GM19035 (cell line): ENCODE data around the gene SAMD8.

ENCODE experiments used
- ATAC-seq: cut with Tn5 transposase; IDR thresholded peaks from one replicate; pipeline ENCODE4 v1.9.1; 2021; ENCODE audit not compliant: unreplicated experiment

Gene SAMD8

DNA sequence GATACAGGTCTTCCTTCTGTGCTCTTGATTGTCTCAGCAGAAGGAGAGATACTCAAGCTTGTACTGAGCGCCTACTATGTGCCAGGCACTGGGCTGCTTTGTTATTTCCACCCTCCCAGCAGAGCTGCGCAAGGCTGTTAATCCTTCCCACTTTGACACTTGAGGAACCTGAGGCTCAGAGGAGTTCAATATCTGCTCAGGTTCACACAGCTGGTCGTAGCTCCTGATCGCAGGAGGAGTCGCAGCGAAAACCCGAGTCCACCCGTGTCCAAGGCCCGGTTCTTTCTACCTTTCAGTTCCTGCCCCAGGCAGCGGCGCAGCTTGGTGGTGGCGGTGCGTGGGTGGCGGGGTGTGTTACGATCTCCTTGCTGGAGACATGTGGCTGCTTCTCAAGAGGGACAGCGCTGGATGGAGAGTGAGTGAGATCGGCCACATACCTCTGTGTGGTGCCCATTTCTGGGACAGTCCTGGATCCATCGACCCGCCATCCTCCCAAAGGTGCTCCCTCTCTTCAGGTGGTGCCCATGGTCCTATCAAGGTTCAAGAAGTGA lies 26.5 kb upstream of the SAMD8 start:
- ATAC-seq = no peak

DNA sequence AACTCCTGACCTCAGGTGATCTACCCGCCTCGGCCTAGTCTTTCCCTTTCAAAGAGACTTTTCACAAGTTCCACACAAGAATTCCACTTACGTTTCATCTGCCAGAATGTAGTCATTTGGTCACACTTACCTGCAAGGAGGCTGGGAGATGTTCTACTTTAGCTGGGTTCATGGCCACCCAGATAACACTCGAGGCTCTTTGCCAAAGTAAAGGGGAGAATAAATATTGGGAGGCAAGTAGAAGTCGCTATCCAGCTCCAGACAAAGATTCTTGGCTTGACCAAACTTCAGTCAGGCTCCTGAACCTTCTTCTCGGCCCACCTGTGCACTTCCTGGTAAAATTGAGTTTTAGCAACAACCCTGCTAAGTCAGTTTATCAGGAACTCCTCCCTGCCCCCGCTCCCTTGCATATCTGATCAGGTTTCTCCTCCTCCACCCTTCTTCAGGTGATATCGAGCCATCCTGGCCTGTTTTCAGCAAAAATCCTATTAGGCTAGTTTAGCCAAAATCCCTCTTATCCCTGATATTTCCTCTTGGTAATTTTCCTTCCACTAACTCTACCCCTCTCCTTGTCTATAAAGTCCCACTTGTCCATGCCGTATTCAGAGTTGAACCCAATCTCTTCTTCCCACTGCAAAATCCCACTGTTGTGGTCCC lies 25.1 kb upstream of the SAMD8 start:
- ATAC-seq = no peak

DNA sequence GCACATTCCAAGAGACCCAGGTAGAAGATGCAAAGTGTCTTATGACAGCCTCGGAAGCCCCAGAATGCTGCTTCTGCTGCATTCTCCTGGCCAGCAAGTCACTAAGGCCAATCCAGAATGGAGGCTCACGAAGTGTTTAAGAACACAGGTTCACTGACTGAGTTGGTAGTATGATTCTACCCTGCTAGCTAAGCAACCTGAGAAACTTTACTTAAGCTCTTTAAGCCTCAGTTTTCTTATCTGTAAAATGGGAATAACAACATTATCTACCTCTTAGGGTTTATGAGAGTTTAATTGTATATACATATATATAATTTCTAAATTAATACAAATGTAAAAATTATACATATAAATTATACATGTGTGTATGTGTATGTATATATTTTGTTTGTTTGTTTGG lies 22.8 kb upstream of the SAMD8 start:
- no peak for ATAC-seq

DNA sequence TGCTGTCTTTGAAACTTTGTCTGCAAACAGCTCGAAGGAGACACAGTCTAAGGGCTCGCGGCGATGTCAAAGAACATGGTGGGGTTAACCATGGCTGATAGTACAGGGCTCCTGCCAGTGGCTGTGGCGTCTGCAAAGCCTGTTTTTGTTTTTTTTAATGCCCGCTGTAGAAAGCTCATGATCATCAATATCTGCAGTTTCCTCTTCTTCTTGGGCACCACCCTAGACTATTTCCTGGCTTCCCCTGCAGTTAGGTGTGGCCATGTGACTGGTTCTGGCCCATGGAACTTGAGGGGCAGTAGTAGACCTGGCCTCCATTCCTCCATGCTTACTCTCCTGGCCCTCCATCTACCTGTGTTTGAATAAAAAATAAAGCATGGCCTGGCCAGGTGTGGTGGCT lies 21.8 kb upstream of the SAMD8 start:
- no peak for ATAC-seq

DNA sequence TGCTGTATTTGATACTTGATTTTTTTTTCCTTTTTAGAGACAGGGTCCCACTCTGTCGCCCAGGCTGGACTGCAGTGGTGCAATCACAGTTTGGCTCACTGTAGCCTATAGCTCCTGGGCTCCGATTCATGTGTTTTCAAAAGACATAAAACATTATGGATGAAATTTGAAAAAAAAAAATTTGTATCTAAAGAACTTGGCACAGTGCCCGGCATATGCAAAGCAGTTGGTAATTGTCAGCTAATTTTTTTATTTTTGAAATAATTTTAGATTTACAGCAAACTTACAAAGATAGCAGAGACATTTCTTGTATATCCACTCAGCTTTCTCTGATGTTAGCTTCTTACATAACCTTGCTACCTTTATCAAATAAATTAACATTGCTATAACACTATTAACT lies 20.3 kb upstream of the SAMD8 start:
- ATAC-seq = no peak

DNA sequence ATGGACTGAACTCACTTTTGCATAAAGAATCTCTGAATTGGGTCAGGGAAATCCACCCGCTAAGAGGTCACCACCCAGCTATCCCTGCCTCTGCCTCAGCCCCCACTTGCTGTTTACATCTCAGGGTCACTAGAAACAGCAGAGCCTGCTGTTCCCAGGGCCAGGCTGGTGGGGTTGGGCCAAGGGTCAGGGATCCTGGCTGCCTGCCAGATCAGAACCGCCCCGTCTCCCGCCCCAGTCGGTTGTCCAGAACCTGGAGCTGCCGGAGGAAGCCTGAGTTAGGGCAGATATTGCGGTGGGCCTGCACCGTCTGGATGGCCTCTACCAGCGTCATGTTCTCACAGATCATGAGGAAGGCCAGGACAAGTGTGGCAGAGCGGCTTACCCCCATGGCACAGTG lies 17.0 kb upstream of the SAMD8 start:
- no peak for ATAC-seq

DNA sequence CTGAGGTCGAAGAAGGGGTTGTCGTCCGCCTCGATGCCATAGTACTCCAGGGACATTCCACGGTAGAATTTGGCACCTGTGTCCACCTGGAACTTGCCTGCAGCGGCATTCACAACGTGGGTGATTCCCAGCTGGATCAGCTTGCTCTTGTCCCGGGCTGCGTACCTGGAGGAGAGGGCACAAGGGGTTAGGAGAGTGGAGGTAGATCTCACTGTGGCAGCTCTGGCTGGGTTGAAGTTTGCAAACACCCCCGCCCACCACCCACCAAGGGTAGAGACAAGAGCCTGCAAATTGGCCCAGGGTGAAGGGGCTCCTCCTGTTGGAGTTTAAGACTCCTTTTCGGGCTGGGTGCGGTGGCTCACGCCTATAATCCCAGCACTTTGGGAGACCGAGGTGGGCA lies 15.8 kb upstream of the SAMD8 start:
- no peak for ATAC-seq

DNA sequence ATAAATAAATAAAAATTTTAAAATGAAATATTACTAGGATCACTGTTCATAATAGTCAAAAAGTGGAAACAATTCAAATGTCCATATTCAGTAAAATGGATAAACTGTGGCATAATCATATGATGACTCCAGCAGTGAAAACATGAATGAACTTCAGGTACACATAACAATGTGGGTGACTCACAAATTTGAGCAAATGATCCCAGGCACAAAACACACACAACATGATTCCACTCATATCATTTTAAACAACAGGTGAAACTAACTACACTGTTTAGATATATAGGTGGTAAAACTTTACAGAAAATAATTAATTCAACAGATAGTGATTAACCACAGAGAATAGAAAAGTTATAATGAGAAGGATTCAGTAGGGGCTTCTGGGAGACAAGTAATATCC lies 14.7 kb upstream of the SAMD8 start:
- ATAC-seq = no peak

DNA sequence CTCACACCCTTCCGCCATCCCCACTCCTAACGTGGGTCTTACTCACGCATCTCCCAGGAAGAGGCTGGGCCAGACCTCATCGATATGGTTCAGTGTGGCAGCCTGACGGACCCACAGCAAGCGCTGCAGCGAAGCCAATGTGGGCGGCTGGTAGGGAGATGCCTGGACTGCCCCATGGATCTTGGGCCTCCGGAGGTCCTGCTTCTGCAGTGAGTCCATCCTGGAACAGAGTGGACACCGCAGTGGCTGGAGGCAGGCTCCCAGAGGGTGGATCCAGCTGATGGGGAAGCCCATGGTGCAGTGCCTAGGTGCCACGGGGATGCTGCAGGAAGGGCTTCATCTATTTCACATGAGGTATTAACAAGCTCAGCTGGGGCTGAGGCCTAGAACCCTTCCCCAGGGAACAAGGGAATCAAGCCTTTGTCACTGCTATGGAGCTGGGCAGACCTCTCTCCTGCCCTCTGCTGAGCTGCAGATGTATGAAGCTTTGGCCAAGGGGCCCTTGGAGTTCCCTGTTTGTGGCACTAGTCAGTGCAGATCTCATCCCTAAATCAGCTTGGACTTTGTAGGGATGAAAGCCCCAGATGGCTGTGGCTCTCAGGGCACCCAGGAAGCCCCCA lies 13.7 kb upstream of the SAMD8 start:
- no peak for ATAC-seq

DNA sequence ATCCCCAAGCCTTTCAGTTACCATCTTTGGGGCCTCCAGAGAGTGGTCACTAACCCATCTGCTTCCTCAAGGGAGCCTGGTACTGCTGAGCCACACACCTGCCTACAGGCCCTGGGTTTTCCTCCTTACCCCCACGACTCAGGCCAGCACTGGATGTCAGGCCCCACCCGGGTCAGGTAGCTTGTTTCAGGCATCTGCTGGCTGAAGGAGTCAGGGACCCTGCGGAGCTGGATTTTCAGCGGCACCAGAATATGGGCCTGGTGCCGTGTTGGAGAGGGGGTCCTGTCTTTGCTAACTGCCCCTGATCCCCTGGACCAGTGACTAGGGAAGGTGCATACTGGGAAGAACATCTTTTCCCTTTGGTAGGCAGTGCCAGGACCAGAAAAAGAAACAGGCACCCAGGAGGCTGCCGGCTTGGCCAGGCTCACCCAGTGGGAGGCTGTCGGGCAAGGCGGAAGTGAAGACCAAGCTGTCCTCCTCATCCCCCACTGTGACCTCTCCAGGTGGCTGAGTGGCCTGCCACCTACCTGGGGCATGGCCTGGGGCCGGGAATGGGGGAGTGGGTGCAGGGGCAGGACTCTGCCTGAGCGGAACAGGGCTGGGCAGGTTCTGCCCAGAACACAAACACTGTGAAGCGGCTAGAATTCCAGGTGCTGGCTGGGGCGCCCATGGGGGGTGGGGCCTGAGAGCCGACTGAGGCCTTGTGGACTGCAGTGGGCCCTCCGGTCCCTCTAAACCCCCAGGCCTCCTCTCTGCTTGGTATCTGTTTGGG lies 12.4 kb upstream of the SAMD8 start:
- ATAC-seq = no peak

DNA sequence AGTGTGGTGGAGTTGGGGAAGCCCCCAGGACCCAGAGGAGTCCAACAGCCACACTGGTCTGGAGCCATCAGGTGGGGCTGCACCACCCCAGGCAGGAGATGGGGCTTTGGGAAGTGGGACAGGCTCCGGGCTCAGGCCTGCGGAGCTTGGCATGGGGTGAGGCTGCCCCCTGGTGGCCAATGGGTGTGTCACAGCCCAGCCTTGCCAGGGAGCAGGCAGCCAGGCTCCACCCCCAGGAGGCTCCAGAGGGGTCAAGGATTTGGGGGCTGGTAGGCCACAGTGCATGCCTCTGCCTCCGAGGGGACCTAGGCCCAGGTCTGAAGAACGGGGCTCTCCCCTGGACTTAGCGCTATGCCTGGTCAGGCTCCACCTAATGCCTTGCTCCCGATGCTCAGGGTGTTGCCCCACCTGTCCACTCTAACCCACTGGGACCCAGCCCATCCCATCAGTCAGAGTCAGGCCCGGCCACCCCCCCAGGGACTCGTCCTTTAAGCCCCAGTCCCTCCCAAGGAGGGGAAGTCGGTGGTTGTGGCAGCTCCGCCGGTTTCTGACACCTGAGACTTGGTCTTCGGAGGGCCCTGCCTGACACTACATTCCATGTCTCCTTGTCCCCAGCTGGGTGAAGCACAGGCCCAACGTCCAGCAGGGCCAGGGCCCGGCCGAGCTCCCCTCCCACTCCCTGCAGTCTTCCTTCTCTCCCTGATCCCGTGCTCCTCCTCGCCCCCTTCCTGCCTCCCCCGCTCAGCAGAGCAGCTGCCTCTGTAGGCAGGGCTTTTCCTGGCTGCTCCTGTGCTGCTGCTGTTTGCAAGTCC lies 11.3 kb upstream of the SAMD8 start:
- ATAC-seq = peak; percentile 59

DNA sequence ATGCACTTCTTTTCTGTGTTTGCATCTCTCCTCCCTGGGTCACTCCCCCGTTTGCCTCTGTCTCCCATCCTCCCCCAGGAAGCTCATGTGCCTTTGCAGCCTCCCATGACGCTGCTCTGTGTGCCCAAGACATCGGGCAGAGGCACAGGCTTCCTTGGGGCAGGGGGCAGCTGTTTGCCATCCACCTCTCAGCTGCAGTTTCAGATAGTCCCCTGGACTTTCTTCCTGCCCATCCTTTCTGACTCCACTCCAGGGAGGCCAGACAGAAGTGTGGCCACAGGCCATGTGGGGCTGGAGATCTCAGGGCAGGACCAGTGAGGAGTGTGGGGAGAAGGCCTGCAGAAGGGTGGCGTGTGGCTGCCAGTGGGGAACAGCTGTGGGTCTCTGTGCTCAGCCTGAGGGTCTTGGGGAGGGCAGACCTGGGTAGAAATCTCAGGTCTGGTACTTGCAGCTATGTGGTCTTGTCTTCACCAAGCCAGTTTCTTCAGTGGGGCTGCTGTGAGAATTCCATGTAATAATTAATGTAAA lies 10.6 kb upstream of the SAMD8 start:
- ATAC-seq = no peak

DNA sequence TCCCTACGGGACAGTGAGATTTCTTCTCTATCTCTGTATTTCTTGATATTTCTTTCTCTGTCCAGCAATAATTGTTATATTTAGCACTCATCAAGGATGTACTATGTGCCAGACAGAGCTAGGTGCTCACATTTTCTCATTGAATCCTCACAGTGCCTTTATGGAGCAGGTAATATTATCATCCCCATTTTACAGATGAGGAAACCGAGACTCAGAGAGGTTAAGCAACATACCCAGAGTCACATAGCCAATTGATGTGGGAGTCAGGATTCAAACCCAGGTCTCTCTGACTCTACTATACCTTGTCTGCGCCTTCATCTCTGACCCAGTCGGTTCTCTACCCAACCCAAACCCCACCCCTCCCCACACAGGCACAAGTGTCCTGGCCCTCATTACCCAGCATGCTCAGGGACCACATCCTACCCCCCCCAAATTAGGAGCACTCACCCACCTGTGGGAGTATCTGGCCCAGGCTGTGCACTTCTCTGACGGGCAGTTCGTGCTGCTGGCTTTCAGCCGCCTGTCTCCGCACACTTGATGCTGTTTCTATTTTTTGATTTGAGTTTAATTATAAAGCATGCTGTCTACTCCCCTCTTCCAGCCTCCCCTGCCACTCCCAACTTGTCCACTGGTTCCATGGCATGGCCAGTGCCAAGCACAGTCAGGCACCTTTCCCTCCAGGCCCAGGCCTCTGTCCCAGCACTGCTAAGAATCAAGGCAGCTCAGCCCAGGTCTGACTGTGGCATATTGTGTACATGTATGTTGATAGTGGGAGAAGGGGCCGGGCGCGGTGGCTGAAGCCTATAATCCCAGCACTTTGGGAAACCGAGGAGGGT lies 9.8 kb upstream of the SAMD8 start:
- ATAC-seq = no peak

DNA sequence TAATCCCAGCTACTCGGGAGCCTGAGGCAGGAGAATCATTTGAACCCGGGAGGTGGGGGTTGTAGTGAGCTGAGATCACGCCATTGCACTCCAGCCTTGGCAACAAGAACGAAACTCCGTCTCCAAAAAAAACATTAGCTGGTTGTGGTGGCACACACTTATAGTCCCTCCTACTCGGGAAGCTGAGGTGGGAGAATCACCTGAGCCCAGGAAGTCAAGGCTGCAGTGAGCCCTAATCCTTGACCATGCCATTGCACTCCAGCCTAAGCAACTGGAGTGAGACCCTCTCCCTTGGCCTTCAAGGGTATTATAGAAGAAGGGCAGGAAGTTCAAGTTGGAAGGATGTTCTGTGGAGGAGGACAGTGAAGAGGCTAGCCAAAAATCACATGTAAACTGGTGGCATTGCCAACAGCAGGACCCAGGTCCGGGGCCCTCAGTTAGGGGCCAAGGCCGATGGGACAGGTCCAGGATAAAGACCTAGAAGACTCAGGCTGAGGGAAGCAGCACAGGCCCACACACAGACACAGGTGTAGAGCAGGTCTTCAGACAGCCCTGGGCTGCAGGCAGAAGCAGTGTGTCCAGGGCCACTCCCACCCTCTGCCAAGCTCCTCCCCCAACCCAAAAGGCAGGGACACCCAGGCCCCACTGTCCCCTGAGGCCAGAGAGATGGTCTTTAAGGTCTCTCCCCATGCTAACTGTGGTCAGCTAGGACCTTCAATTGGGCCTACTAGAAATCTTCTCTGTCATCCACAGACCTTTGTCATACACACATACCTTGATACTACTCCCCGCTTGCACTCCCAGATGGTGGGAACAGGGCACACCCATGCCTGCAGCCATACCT lies 8.4 kb upstream of the SAMD8 start:
- no peak for ATAC-seq

DNA sequence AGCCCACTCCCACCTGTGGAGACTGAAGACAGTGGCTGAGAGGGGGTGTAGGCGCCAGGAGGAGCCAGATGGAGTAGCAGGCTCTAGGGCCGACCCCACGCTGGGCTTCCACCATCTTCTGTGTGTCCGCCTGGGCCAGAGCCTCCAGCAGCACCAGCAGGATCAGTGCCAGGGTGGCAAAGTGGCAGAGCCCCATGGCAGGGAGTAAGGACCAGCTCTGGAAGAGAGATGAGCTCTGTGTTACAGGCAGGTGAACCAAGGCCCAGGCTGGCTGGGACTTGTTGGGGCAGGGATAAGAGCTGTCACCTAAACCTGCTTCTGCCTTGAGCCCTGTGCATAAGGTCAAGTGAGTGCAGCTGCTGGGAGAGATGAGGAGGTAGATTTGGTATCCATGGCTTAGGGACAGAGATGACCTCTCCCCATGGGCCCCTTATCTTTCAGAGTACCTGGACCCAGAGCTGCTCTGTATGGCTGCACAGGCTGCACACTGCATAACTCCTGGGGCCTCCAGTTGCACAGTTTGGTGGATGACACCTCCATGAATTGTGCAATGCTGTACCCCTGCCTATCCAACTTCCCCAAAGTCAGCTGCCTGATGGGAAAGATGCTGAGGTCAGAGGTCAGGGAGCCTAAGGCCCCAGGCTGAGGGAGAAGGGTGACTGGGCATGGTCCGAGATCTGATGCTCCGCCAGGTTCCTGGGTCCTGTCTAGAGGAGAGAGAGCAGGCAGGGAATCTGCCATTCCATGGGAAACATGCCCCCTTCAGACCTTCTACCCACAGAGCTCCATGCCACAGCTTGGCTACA lies 7.4 kb upstream of the SAMD8 start:
- no peak for ATAC-seq

DNA sequence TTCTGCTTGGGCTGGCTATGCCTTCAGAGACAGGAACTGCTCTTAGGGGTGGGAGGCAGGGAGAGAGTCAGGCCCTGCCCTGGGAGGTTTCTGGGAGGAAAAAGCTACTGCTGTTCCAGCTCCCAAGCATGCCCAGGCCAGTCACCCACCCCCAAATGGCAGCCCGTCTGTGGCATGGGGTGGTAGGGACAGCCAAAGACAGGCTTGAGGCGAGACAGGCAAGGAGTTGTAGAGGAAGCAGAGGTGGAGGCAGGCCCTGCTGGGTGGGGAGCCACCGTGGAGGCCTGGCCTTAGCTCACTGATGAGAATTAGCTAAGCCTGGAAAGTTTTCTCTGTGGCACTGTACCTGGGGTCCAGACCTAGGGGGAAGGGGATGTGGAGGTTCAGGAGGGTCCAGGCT lies 6.6 kb upstream of the SAMD8 start:
- ATAC-seq = no peak

DNA sequence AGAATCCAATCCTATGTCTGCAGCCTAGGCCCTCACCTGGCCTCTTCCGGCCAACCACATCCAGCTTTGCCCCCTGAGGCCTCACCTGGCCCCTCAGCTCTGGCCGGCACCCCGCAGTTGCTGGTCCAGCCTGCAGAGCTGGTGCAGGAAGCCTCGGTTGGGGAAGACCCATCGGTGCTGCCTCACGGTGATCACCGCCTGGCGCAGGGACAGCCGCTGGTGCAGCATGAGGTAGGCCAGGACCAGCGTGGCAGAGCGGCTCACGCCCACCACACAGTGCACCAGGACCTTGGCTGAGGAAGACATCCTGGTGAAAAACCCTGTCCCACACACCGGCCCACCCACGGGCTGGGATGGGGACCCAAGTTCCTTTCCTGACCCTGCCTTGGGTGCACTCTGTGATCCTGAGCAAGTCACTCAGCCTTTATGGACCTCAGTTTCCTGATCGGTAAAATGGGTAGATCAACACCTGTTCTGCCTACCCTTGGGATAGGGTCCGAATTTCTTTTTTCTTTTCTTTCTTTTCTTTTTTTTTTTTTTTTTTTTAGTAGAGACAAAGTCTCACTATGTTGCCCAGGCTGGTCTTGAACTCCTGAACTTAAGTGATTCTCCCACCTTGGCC lies 5.8 kb upstream of the SAMD8 start:
- ATAC-seq = no peak

DNA sequence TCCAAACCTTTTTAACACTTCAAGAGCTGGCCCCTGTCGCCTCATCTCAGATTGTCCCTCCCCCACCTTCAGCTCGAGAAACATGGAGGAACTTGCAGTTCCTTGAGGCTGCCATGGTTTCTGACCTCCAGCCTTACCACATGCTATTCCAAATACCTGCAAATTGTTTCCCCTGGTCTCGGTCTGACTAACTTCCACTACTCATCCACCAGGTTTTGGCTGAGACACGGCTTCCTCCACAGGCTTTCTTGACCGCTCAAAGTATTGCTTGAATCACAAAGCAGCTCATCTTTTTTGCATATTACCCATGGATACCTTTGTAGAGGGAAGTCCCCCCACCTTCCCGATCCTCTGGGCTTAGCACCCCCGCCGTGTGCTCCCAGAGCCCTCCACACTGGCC lies 5.2 kb upstream of the SAMD8 start:
- no peak for ATAC-seq
